ENCODE data around the gene APAF1. TPM values are rescaled to one million over a fixed set of nuclear protein-coding genes. Genes with fewer than 3 reads are reported as not detected.

APAF1 gene
- total RNA-seq, 2 donors from 2014 or later: 3.9 to 5.3 TPM

DNA sequence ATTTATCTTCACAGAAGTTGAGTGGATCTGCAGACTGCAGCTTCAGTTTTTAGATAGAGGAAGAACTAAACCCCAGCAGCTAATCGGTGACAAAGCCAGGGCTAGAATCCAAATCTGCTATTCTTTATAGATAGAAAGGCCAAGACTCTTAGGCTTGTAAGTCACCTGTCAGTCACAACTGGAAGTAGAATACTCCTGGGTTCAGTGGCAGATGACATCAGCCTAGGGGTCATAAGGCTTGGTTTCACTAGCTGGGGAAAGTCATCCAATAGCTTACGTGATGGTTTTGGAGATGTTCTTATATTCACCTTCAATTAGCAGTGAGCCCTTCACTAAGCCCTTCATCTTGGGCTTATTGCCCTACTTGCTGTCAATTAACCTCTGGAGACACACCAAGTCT lies 93.4 kb downstream of the APAF1 start:
- Histone ChIP-seq H3K36me3 (no peaks in the 10 kb centered on the region), H3K27me3 (no peaks in the 10 kb centered on the region), H3K4me1 (no peaks in the 10 kb centered on the region), H3K4me3 (no peak overlapping the region), H3K9me3 (no peaks in the 10 kb centered on the region), H3K27ac (no peak overlapping the region)
- DNase-seq (ENCODE audit: low spot score): no peak
- TF ChIP-seq, protein P1, sequence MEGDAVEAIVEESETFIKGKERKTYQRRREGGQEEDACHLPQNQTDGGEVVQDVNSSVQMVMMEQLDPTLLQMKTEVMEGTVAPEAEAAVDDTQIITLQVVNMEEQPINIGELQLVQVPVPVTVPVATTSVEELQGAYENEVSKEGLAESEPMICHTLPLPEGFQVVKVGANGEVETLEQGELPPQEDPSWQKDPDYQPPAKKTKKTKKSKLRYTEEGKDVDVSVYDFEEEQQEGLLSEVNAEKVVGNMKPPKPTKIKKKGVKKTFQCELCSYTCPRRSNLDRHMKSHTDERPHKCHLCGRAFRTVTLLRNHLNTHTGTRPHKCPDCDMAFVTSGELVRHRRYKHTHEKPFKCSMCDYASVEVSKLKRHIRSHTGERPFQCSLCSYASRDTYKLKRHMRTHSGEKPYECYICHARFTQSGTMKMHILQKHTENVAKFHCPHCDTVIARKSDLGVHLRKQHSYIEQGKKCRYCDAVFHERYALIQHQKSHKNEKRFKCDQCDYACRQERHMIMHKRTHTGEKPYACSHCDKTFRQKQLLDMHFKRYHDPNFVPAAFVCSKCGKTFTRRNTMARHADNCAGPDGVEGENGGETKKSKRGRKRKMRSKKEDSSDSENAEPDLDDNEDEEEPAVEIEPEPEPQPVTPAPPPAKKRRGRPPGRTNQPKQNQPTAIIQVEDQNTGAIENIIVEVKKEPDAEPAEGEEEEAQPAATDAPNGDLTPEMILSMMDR (IDR thresholded peaks at IDR 0.05): no peak

GRCh38 chr12:98740751-98741150 lies 95.7 kb downstream of the APAF1 start:
- Histone ChIP-seq H3K36me3 (no peaks in the 10 kb centered on the region), H3K9me3 (no peaks in the 10 kb centered on the region), H3K27ac (no peak overlapping the region), H3K4me3 (no peak overlapping the region), H3K4me1 (peaks cover 0 to 5% of the 10 kb centered on the region in 2 donors), H3K27me3 (no peaks in the 10 kb centered on the region)
- no peak for DNase-seq (ENCODE audit: low spot score)
- TF ChIP-seq, protein P1 (IDR thresholded peaks at IDR 0.05): no peak

- H3K4me1 ChIP-seq: peaks cover 0 to 9% of the 10 kb centered on the region in 2 donors
- TF ChIP-seq, protein P1 (IDR thresholded peaks at IDR 0.05): no peak
- H3K36me3 ChIP-seq: no peaks in the 10 kb centered on the region
- peaks cover 0 to 2% of the 10 kb centered on the region in 2 donors for H3K27me3 ChIP-seq
- no peaks in the 10 kb centered on the region for H3K9me3 ChIP-seq
- H3K4me3 ChIP-seq: no peak overlapping the region
- DNase-seq (ENCODE audit: low spot score): no peak
- H3K27ac ChIP-seq: no peak overlapping the region
These were observed 96.1 kb downstream of the APAF1 start for GRCh38 chr12:98741196-98741555.

- Histone ChIP-seq H3K36me3 (no peaks in the 10 kb centered on the region), H3K4me3 (no peak overlapping the region), H3K27me3 (peaks cover 0 to 5% of the 10 kb centered on the region in 2 donors), H3K9me3 (no peaks in the 10 kb centered on the region), H3K27ac (no peak overlapping the region), H3K4me1 (peaks cover 0 to 10% of the 10 kb centered on the region in 2 donors)
- no peak for DNase-seq (ENCODE audit: low spot score)
- TF ChIP-seq, protein P1 (IDR thresholded peaks at IDR 0.05): no peak
These were observed 96.6 kb downstream of the APAF1 start for GRCh38 chr12:98741556-98742265.

- H3K27ac ChIP-seq: no peak overlapping the region
- H3K9me3 ChIP-seq: no peaks in the 10 kb centered on the region
- TF ChIP-seq, protein P1 (IDR thresholded peaks at IDR 0.05): no peak
- H3K4me1 ChIP-seq: peaks cover 0 to 10% of the 10 kb centered on the region in 2 donors
- H3K4me3 ChIP-seq: no peak overlapping the region
- H3K27me3 ChIP-seq: peaks cover 0 to 5% of the 10 kb centered on the region in 2 donors
- no peaks in the 10 kb centered on the region for H3K36me3 ChIP-seq
- DNase-seq (ENCODE audit: low spot score): no peak
These were observed 98.4 kb downstream of the APAF1 start for GRCh38 chr12:98743362-98743953.
